Measurements from ENCODE around the gene GINM1. TPM values are rescaled to one million over a fixed set of nuclear protein-coding genes. Genes with fewer than 3 reads are reported as not detected.

Gene GINM1
- total RNA-seq, 1 donor from 2014 or later = 51.3 TPM

- no peak for ATAC-seq
- intact Hi-C loops (cut with DNase I) = no loop called here
- DNase-seq (ENCODE audit: missing footprints) = no peak
These were observed 14.7 kb downstream of the GINM1 start for GRCh38 chr6:149580880-149581279.

- intact Hi-C loops (cut with DNase I) = no loop called here
- DNase-seq (ENCODE audit: missing footprints) = no peak
- no peak for ATAC-seq
These were observed 15.2 kb downstream of the GINM1 start for GRCh38 chr6:149581349-149581748.

GRCh38 chr6:149586149-149586548 is 20.0 kb downstream of the GINM1 start:
- ATAC-seq = no peak
- DNase-seq (ENCODE audit: missing footprints) = no peak

GRCh38 chr6:149592983-149593382 is 26.8 kb downstream of the GINM1 start:
- no peak for ATAC-seq
- intact Hi-C loops (cut with DNase I) = no loop called here
- no peak for DNase-seq (ENCODE audit: missing footprints)

More at GRCh38 chr6:149586149-149586548, 20.0 kb downstream of the GINM1 start:
- intact Hi-C loops (cut with DNase I) = no loop called here

GRCh38 chr6:149593408-149593807 is 27.2 kb downstream of the GINM1 start:
- DNase-seq (ENCODE audit: missing footprints) (no peak), ATAC-seq (no peak)
- intact Hi-C loops (cut with DNase I) = no loop called here

GRCh38 chr6:149600508-149600907 is 34.3 kb downstream of the GINM1 start:
- ATAC-seq = no peak
- intact Hi-C loops (cut with DNase I) = no loop called here
- DNase-seq (ENCODE audit: missing footprints) = no peak

- ATAC-seq (no peak), DNase-seq (ENCODE audit: missing footprints) (no peak)
- intact Hi-C loops (cut with DNase I) = no loop called here
These were observed 42.3 kb downstream of the GINM1 start for GRCh38 chr6:149608381-149608982.

- DNase-seq (ENCODE audit: missing footprints) (no peak), ATAC-seq (no peak)
- intact Hi-C loops (cut with DNase I) = no loop called here
These were observed 48.2 kb downstream of the GINM1 start for GRCh38 chr6:149614337-149614736.

- ATAC-seq (peak; percentile 57), DNase-seq (ENCODE audit: missing footprints) (no peak)
- intact Hi-C loops (cut with DNase I) = no loop called here
These were observed 49.6 kb downstream of the GINM1 start for GRCh38 chr6:149615805-149616204.

GRCh38 chr6:149627672-149628071 is 61.5 kb downstream of the GINM1 start:
- DNase-seq (ENCODE audit: missing footprints) (no peak), ATAC-seq (no peak)
- intact Hi-C loops (cut with DNase I) = no loop called here

- no peak for ATAC-seq
- intact Hi-C loops (cut with DNase I) = no loop called here
- no peak for DNase-seq (ENCODE audit: missing footprints)
These were observed 62.8 kb downstream of the GINM1 start for GRCh38 chr6:149628875-149629510.

- intact Hi-C loops (cut with DNase I) = no loop called here
- ATAC-seq = no peak
- DNase-seq (ENCODE audit: missing footprints) = no peak
These were observed 68.1 kb downstream of the GINM1 start for GRCh38 chr6:149634315-149634714.

- no peak for DNase-seq (ENCODE audit: missing footprints)
- intact Hi-C loops (cut with DNase I) = no loop called here
- ATAC-seq = no peak
These were observed 69.9 kb downstream of the GINM1 start for GRCh38 chr6:149636124-149636523.

Other genes with a start within 250 kb of the GINM1 start
- 57.4 TPM for gene TAB2, start 248.7 kb upstream of the GINM1 start, total RNA-seq
- gene SUMO4, start 166.1 kb upstream of the GINM1 start, total RNA-seq = not detected
- gene ZC3H12D, start 81.4 kb upstream of the GINM1 start, total RNA-seq = 0.51 TPM
- gene PPIL4, start 20.3 kb upstream of the GINM1 start, total RNA-seq = 15.3 TPM
- gene KATNA1, start 82.3 kb downstream of the GINM1 start, total RNA-seq = 11.4 TPM
- gene LATS1, start 151.7 kb downstream of the GINM1 start, total RNA-seq = 10.3 TPM
- 28.1 TPM for gene NUP43, start 180.2 kb downstream of the GINM1 start, total RNA-seq
- 173 TPM for gene PCMT1, start 183.4 kb downstream of the GINM1 start, total RNA-seq